SK-N-SH (cell line): ENCODE measurements around the gene KANK4. TPM values are rescaled to one million over a fixed set of nuclear protein-coding genes. Genes with fewer than 3 reads are reported as not detected.

Experiments
- CTCF ChIA-PET: fragments of 300-600, 350-600 bp; formaldehyde crosslinking; extraction: SDS; loops from one replicate; lab custom pipeline; 2021; lab: Yijun Ruan, JAX
- POLR2A ChIA-PET: fragments of 350-600 bp; sonication (Branson Sonifier 250); formaldehyde crosslinking; extraction: SDS; loops from one replicate; lab custom pipeline; 2020; ENCODE audit warnings: antibody characterized with exemption, inconsistent platforms; lab: Yijun Ruan, JAX
- DNase-seq: peaks from one replicate; pipeline ENCODE4 v3.0.0; 2012
- H2AFZ ChIP-seq: fragments of 200-600 bp; sonication (generic); 2 replicates; pipeline ENCODE4 v1.8.1; 2016; ENCODE audit warnings: antibody characterized with exemption, mild to moderate bottlenecking, low read depth
- H3F3A ChIP-seq: fragments of 200-600 bp; sonication (generic); replicated peaks from 2 replicates; pipeline ENCODE3; 2016; ENCODE audit warnings: antibody characterized with exemption, mild to moderate bottlenecking; ENCODE audit not compliant: insufficient read depth
- H3K27ac ChIP-seq, 2 experiments: fragments of 200-500 bp in 1 of 2; fragments of 200-600 bp in 1 of 2; sonication (Bioruptor generic) in 1 of 2; sonication (generic), shearing (Covaris generic) in 1 of 2; 2 replicates each; pipeline versions ENCODE4 v1.5.1 to v1.6.1; 2014 to 2016; ENCODE audit warnings: low read depth in 2 of 2, inconsistent platforms in 1 of 2, low read length in 1 of 2, mild to moderate bottlenecking in 1 of 2, mixed read lengths in 1 of 2
- H3K27me3 ChIP-seq: fragments of 200-600 bp; sonication (generic), shearing (Covaris generic); 2 replicates; pipeline ENCODE4 v1.6.1; 2016; ENCODE audit warnings: mixed run types; ENCODE audit not compliant: insufficient read depth
- H3K36me3 ChIP-seq, 2 experiments: fragments of 200-500 bp in 1 of 2; fragments of 200-600 bp in 1 of 2; sonication (Bioruptor generic) in 1 of 2; sonication (generic) in 1 of 2; replicated peaks in 1 of 2; 2 replicates each; pipeline versions ENCODE3 to v1.5.1; 2014 to 2016; ENCODE audit warnings: low read length in 1 of 2, mild to moderate bottlenecking in 1 of 2; ENCODE audit not compliant: insufficient read depth in 2 of 2, control insufficient read depth in 1 of 2
- H3K4me1 ChIP-seq, 2 experiments: fragments of 200-500 bp in 1 of 2; fragments of 200-600 bp in 1 of 2; sonication (Bioruptor generic) in 1 of 2; sonication (generic), shearing (Covaris generic) in 1 of 2; 2 replicates each; pipeline versions ENCODE4 v1.5.1 to v1.6.1; 2014 to 2016; ENCODE audit warnings: low read depth in 1 of 2, low read length in 1 of 2, mixed run types in 1 of 2; ENCODE audit not compliant: insufficient read depth in 2 of 2, control insufficient read depth in 1 of 2
- H3K4me2 ChIP-seq: fragments of 200-600 bp; sonication (generic), shearing (Covaris generic); 2 replicates; pipeline ENCODE4 v1.6.1; 2017; ENCODE audit warnings: mixed run types
- H3K4me3 ChIP-seq, 2 experiments: fragments of 200-500 bp in 1 of 2; fragments of 200-600 bp in 1 of 2; sonication (Bioruptor generic) in 1 of 2; sonication (generic), shearing (Covaris generic) in 1 of 2; 2 replicates each; pipeline versions ENCODE4 v1.5.1 to v1.8.1; 2014 to 2016; ENCODE audit warnings: low read depth in 2 of 2, inconsistent platforms in 1 of 2, low read length in 1 of 2, mild to moderate bottlenecking in 1 of 2, mixed read lengths in 1 of 2, moderate library complexity in 1 of 2
- H3K79me2 ChIP-seq: fragments of 200-600 bp; sonication (generic); 2 replicates; pipeline ENCODE4 v1.8.1; 2017; ENCODE audit warnings: mild to moderate bottlenecking; ENCODE audit not compliant: insufficient read depth
- H3K9ac ChIP-seq: fragments of 200-600 bp; sonication (generic); 2 replicates; pipeline ENCODE4 v1.6.1; 2017; ENCODE audit warnings: mixed run types
- H3K9me2 ChIP-seq: fragments of 200-600 bp; sonication (generic); 2 replicates; pipeline ENCODE4 v1.6.1; 2017; ENCODE audit warnings: mixed run types
- H3K9me3 ChIP-seq: fragments of 200-600 bp; sonication (generic); 2 replicates; pipeline ENCODE4 v1.6.1; 2017; ENCODE audit warnings: mixed run types, mild to moderate bottlenecking, moderate library complexity
- H4K20me1 ChIP-seq: fragments of 200-600 bp; sonication (generic); 2 replicates; pipeline ENCODE4 v1.6.1; 2017; ENCODE audit warnings: mild to moderate bottlenecking, mixed run types; ENCODE audit not compliant: insufficient read depth
- CHD2 ChIP-seq: fragments of 150-350 bp; IDR thresholded peaks from 2 replicates; pipeline ENCODE4 v1.6.1; 2018; ENCODE audit warnings: low read length; ENCODE audit not compliant: partially characterized antibody
- CTCF ChIP-seq: fragments of 200-600 bp; sonication (generic); IDR thresholded peaks from 2 replicates; pipeline ENCODE4 v1.6.1; 2017; ENCODE audit warnings: antibody characterized with exemption, mild to moderate bottlenecking, moderate library complexity
- FOSL2 ChIP-seq: IDR thresholded peaks from 2 replicates; pipeline ENCODE4 v1.4.0; 2012; ENCODE audit warnings: low read depth, mild to moderate bottlenecking, moderate library complexity, borderline replicate concordance
- FOXJ3 ChIP-seq: sonication (generic); formaldehyde crosslinking; IDR thresholded peaks from 2 replicates; pipeline ENCODE4 v1.5.1; 2020; ENCODE audit warnings: mild to moderate bottlenecking, missing genetic modification reagents
- GABPA ChIP-seq: IDR thresholded peaks from 2 replicates; pipeline ENCODE4 v1.4.0; 2012; ENCODE audit warnings: low read depth, mild to moderate bottlenecking
- GATA2 ChIP-seq: sonication (generic); formaldehyde crosslinking; IDR thresholded peaks from 2 replicates; pipeline ENCODE4 v1.5.0; 2020; ENCODE audit warnings: mild to moderate bottlenecking, missing genetic modification reagents
- IRF3 ChIP-seq: fragments of 150-350 bp; IDR thresholded peaks from 2 replicates; pipeline ENCODE4 v1.6.1; 2016; ENCODE audit warnings: mild to moderate bottlenecking, low read depth, low read length
- MAX ChIP-seq: IDR thresholded peaks from 2 replicates; pipeline ENCODE4 v1.4.0; 2012; ENCODE audit warnings: low read depth
- NFIC ChIP-seq: IDR thresholded peaks from 2 replicates; pipeline ENCODE4 v1.4.0; 2012; ENCODE audit warnings: borderline replicate concordance
- NRF1 ChIP-seq: IDR thresholded peaks from 2 replicates; pipeline ENCODE4 v1.6.1; 2012; ENCODE audit warnings: low read depth, mild to moderate bottlenecking, low read length
- RAD21 ChIP-seq: IDR thresholded peaks from 2 replicates; pipeline ENCODE4 v1.6.1; 2012; ENCODE audit warnings: mild to moderate bottlenecking, low read length
- SMC3 ChIP-seq: IDR thresholded peaks from 2 replicates; pipeline ENCODE4 v1.6.1; 2012; ENCODE audit warnings: low read depth, low read length, improper control_type of control experiment
- USF1 ChIP-seq: IDR thresholded peaks from 2 replicates; pipeline ENCODE4 v1.4.0; 2012; ENCODE audit warnings: low read depth, borderline replicate concordance
- USF2 ChIP-seq: fragments of 150-350 bp; IDR thresholded peaks from 2 replicates; pipeline ENCODE4 v1.6.1; 2017; ENCODE audit warnings: antibody characterized with exemption, low read length, low read depth, borderline replicate concordance
- ZBTB33 ChIP-seq: IDR thresholded peaks from 2 replicates; pipeline ENCODE4 v1.4.0; 2012; ENCODE audit warnings: low read depth, borderline replicate concordance
- WGBS: methylation state at CpG from one replicate; pipeline ENCODE4 v1.1.6; 2017; ENCODE audit warnings: low lambda C conversion rate; 5-methylcytosine and 5-hydroxymethylcytosine counted together
- polyA plus RNA-seq, 3 experiments: library from polyadenylated mRNA; depleted of rRNA; stranded (reverse); fragments of >200 nt; gene quantifications; 2 replicates each; pipeline ENCODE4 v1.2.3, GENCODE V29; 2012

Gene KANK4
- polyA plus RNA-seq, 1 of the 3 experiments (the other 2 are of a cell fraction) = not detected

GRCh38 chr1:62282909-62283755 is 36.1 kb downstream of the KANK4 start (continued):
- no peak for TF ChIP-seq IRF3
- TF ChIP-seq FOXJ3 = no peak
- TF ChIP-seq CTCF = no peak

- no peaks in the 10 kb centered on the region for H3F3A ChIP-seq
- CTCF ChIA-PET = interaction anchor here (1.1 to 3.5 kb wide), 5 partner anchors 9 to 107 kb away, joined by 3 to 16 read pairs (median 3); no protein-coding TSS in a partner anchor
- POLR2A ChIA-PET = no interaction called here
- H3K27me3 ChIP-seq = 0 out of 2 replicates have a peak, but pooled peaks cover 9% of the 10 kb centered on the region
- no peaks in the 10 kb centered on the region for H4K20me1 ChIP-seq
- H3K4me1 ChIP-seq = peaks cover 0 to 21% of the 10 kb centered on the region in 2 experiments; a peak in 2 of 4 replicates
- 49% methylated on average over 4 of the region's 4 CpGs for WGBS
- DNase-seq = no peak
- H3K9ac ChIP-seq = no peak overlapping the region
- no peak overlapping the region for H2AFZ ChIP-seq
- no peak overlapping the region for H3K4me2 ChIP-seq
- no peak overlapping the region for H3K4me3 ChIP-seq
- H3K9me3 ChIP-seq = no peaks in the 10 kb centered on the region
- no peaks in the 10 kb centered on the region for H3K79me2 ChIP-seq
- H3K9me2 ChIP-seq = no peaks in the 10 kb centered on the region
- no peaks in the 10 kb centered on the region for H3K36me3 ChIP-seq
- no peak overlapping the region for H3K27ac ChIP-seq
- no peak for TF ChIP-seq MAX
- TF ChIP-seq USF2 = no peak
- no peak for TF ChIP-seq GABPA
- no peak for TF ChIP-seq CHD2
- no peak for TF ChIP-seq SMC3
- TF ChIP-seq GATA2 (CRISPR knock-in tag) = no peak
- no peak for TF ChIP-seq NRF1
- no peak for TF ChIP-seq RAD21
- no peak for TF ChIP-seq NFIC
- no peak for TF ChIP-seq USF1
- TF ChIP-seq IRF3 = no peak
- TF ChIP-seq ZBTB33 = no peak
- no peak for TF ChIP-seq CTCF
- TF ChIP-seq FOSL2 = no peak
These were observed 37.2 kb downstream of the KANK4 start for GRCh38 chr1:62281922-62282555.
